HG03095 (cell line): ENCODE results near the gene MAP3K7CL.

Experiments
- ATAC-seq: cut with Tn5 transposase; IDR thresholded peaks from one replicate; pipeline ENCODE4 v1.9.1; 2021; ENCODE audit warnings: moderate library complexity; ENCODE audit not compliant: unreplicated experiment

MAP3K7CL gene

DNA sequence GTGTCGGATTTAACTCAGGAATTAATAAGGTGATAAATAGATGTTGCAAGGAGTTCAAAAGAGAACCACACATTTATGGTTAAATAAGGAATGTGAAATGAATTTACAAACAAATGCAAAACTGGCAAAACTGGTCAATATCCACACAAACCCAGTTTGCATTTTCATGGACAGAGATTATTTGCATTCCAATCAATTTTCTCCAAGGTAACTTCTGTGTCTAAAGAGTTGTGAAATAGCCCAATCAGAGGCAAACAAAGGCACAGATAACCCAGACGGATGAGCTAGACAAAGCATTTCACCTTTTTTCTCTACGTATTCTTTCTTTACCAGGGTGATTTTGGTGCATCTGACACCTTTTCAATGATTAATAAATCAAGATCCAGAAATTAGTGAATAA is 63.9 kb downstream of the MAP3K7CL start:
- ATAC-seq, result no peak

DNA sequence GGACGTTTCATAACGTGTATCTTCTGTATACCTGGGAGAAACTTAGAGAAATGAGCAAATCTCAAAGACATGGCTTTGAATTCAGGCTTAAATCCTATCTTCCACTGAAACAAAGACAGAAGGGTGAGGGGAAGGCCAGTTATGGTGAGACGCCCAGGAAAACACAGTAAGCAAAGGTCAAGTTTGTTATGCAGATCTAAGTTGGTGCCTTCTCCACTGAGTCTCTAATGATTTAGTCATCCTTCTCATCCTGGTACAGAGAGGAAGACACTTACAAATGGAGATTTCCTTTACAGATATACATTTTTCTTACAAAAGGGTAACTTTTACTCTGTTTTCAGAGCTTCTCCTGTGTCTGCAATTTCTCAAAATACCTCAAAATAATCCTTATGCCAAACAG is 64.4 kb downstream of the MAP3K7CL start:
- no peak for ATAC-seq

GRCh38 chr21:29195981-29196669 is 65.7 kb downstream of the MAP3K7CL start:
- ATAC-seq, result peak; percentile 97

DNA sequence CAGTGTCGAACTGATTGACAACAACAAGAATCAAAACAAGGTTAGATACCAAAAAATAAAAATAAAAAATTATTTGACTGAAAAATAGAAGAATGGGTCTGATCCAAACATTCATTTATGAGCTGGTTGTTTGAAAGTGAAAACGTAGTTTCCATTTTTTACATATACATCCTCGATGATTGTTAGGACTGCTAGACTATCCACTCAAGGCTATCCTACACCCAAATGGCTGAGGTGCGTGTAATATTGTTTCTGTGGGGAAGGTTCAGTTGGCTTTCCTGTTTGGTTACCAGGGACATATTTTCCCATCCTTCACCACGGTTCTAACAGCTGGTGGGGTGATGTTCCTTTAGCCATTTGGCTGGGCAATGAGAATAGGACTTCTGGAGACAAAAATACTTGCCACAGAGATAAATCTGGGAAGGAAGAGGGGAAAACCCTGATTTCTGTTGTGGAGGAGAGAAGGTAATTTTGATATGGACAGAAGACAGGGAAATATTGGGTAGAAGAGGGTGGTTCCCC is 66.3 kb downstream of the MAP3K7CL start:
- ATAC-seq, result peak; percentile 25

DNA sequence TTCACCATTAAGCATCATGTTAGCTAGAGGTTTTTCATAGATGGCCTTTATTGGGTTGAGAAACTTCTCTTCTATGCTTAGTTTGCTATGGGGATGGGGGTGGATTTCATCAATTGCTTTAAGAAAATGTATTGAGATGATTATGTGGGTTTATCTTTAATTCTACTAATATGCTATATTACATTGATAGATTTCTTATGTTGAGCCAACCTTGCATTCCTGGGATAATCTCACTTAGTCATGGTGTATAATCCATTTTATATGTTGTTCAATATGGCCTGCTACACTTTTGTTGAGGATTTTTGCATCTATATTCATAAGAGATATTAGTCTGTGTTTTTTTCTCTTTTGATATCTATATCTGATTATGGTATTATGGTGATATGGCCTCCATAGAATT is 70.7 kb downstream of the MAP3K7CL start:
- no peak for ATAC-seq

DNA sequence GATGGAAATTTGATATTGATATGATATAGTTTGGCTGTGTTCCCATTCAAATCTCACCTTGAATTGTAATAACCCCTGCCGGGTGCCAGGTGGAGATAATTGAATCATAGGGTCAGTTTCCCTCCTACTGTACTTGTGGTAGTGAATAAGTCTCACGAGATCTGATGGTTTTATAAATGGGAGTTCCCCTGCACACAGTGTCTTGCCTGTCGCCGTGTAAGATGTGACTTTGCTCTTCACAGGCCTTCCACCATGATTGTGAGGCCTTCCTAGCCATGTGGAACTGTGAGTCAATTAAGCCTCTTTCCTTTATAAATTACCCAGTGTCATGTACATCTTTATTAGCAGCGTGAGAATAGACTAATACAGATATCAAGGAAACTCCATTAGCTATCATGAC is 74.6 kb downstream of the MAP3K7CL start:
- ATAC-seq, result no peak

DNA sequence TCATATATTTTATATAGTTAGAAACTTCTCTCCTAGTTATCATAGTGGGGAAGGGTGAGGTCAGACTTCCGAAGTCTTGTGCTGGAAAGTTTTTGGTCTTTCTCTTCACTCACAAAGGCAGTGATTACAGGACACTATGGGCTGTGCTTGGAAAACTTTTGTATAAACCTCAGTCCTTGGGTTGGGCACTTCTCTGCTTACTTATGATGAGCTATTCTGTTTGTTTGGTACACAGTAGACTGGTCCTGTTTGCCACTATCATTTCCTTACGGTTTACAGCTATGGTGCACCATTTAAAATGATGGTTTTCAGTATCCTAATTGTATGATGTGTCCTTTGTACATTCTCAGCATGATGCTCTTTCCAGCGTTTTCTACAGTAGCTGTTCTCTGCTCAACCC is 75.5 kb downstream of the MAP3K7CL start:
- ATAC-seq, result no peak

- no peak for ATAC-seq
Observed at GRCh38 chr21:29206445-29206844, 76.0 kb downstream of the MAP3K7CL start.

- ATAC-seq, result no peak
Observed at GRCh38 chr21:29207201-29207600, 76.8 kb downstream of the MAP3K7CL start.

- ATAC-seq, result no peak
Observed at GRCh38 chr21:29208044-29208681, 77.7 kb downstream of the MAP3K7CL start.

GRCh38 chr21:29208682-29209059 is 78.2 kb downstream of the MAP3K7CL start:
- no peak for ATAC-seq

GRCh38 chr21:29209696-29210095 is 79.3 kb downstream of the MAP3K7CL start:
- ATAC-seq, result no peak

DNA sequence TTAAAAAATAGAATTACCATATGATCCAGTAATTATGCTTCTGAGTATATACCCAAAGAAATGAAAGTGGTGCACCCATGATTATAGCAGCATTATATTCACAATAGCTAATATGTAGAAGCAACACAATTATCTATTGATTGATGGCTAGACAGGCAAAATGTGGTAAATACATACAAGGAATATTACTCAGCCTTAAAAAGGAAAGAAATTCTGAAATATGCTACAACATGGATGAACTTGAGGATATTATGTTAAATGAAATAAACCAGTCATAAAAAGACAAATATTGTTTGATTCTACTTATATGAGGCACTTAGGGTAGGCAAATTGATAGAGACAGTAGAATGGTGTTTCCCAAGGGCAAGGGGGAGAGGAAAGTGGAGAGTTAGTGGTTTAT is 80.8 kb downstream of the MAP3K7CL start:
- no peak for ATAC-seq

DNA sequence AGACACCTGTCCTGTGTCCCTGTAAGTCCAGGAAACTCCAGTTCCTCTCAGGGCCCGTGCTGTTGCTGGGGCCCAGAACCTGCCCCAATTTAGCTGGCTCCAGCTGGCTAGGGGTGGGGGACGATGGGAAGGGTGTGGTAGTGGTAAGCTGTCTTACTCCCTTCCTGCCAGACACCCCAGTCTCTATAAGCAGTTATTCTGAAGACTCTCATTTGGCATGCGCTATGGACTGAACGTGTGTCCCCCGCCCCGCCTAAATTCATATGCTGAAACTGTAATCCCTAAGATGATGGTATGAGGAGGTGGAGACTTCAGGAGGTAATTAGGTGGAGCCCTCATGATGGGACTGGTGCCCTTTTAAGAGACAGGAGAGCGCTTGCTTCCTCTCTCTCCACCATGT is 82.0 kb downstream of the MAP3K7CL start:
- ATAC-seq, result no peak

DNA sequence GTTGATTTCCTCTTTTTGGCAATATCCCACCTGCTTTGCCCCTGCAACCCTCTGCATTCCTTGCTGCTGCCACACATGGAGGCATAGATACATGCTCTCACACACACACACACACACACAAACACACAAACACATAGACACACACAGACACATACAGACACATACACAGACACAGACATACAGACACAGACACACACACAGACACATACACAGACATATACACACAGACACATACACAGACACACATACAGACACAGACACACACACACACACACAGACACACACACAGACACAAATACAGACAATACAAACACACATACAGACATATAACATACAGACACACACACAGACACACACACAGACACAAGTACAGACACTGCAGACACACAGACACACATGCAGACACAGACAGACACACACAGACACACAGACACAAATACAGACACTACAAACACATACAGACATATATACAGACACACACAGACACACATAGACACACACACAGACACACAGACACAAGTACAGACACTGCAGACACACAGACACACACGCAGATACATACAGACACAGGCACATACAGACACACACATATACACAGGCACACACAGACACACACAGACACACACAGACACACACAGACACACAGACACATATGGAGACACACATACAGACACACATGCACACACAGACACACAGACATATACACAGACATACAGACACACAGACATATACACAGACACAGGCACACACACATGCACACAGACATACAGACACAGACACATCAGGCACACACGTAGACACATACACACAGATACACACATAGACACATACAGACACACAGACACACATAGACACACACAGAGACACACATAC is 83.3 kb downstream of the MAP3K7CL start:
- no peak for ATAC-seq

- ATAC-seq, result no peak
Observed at GRCh38 chr21:29215709-29216108, 85.3 kb downstream of the MAP3K7CL start.

GRCh38 chr21:29217818-29218291 is 87.4 kb downstream of the MAP3K7CL start:
- ATAC-seq, result no peak

- ATAC-seq, result no peak
Observed at GRCh38 chr21:29218749-29219148, 88.3 kb downstream of the MAP3K7CL start.

GRCh38 chr21:29219165-29219770 is 88.8 kb downstream of the MAP3K7CL start:
- ATAC-seq, result no peak

GRCh38 chr21:29221253-29221744 is 90.9 kb downstream of the MAP3K7CL start:
- ATAC-seq, result no peak

DNA sequence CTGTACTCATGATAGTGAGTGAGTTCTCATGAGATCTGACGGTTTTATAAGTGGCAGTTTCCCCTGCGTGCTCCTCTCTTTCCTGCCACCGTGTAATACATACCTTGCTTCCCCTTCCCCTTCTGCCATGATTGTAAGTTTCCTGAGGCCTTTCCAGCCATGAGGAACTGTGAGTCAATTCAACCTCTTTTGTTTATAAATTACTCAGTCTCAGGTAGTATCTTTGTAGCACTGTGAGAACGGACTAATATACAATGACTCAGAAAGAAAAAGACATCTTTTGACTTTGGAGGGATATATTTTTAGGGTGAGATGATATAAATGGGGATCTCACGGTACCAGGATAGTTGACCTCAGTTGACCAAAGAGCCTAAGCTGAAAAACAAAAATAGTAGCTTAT is 93.6 kb downstream of the MAP3K7CL start:
- no peak for ATAC-seq
